ENCODE measurements around the gene SMARCC2.

The SMARCC2 gene

GRCh38 chr12:56146492-56147460 lies 42.5 kb downstream of the SMARCC2 start:
- no peak for FAIRE-seq

GRCh38 chr12:56145217-56145616 lies 44.1 kb downstream of the SMARCC2 start:
- FAIRE-seq, result no peak

GRCh38 chr12:56143870-56144269 lies 45.4 kb downstream of the SMARCC2 start:
- FAIRE-seq, result no peak

- FAIRE-seq, result no peak
Measured at GRCh38 chr12:56143217-56143616, 46.1 kb downstream of the SMARCC2 start.

GRCh38 chr12:56141946-56142784 lies 47.1 kb downstream of the SMARCC2 start:
- no peak for FAIRE-seq

GRCh38 chr12:56137853-56138571 lies 51.3 kb downstream of the SMARCC2 start:
- no peak for FAIRE-seq

GRCh38 chr12:56134897-56135296 lies 54.4 kb downstream of the SMARCC2 start:
- no peak for FAIRE-seq

GRCh38 chr12:56130876-56131275 lies 58.4 kb downstream of the SMARCC2 start:
- FAIRE-seq, result no peak

- FAIRE-seq, result no peak
Measured at GRCh38 chr12:56129942-56130495, 59.3 kb downstream of the SMARCC2 start.

- no peak for FAIRE-seq
Measured at GRCh38 chr12:56129206-56129941, 59.9 kb downstream of the SMARCC2 start.

GRCh38 chr12:56128670-56129205 lies 60.5 kb downstream of the SMARCC2 start:
- FAIRE-seq, result no peak

GRCh38 chr12:56127888-56128669 lies 61.2 kb downstream of the SMARCC2 start, which contains the start of gene ESYT1:
ESYT1 (plus strand) TSS chr12:56128267; CDS start chr12:56128320, 53 bp downstream.
- FAIRE-seq, result peak; percentile 99

- FAIRE-seq, result no peak
Measured at GRCh38 chr12:56127485-56127887, 61.8 kb downstream of the SMARCC2 start.

- FAIRE-seq, result no peak
Measured at GRCh38 chr12:56126732-56127239, 62.5 kb downstream of the SMARCC2 start.

- no peak for FAIRE-seq
Measured at GRCh38 chr12:56124133-56124532, 65.2 kb downstream of the SMARCC2 start.

- FAIRE-seq, result no peak
Measured at GRCh38 chr12:56122637-56123036, 66.6 kb downstream of the SMARCC2 start.

GRCh38 chr12:56121204-56121870 lies 67.9 kb downstream of the SMARCC2 start:
- no peak for FAIRE-seq

GRCh38 chr12:56120158-56120846 lies 69.0 kb downstream of the SMARCC2 start:
- no peak for FAIRE-seq

- peak; percentile 58 for FAIRE-seq
Measured at GRCh38 chr12:56119361-56119796, 69.9 kb downstream of the SMARCC2 start.
